A673 (cell line): ENCODE measurements around the gene SV2C. TPM values are rescaled to one million over a fixed set of nuclear protein-coding genes. Genes with fewer than 3 reads are reported as not detected.

Experiments used
- BruUV-seq: library from RNA; stranded (reverse); fragments of 400-500 nt; replicated peaks from 2 replicates; lab custom pipeline; 2021; lab: Mats Ljungman, UMichigan
- CTCF ChIA-PET: fragments of 300-600 bp; sonication (Branson Sonifier 250); formaldehyde crosslinking; loops from one replicate; lab custom pipeline; 2022; ENCODE audit warnings: antibody characterized with exemption; lab: Charles Lee
- POLR2A ChIA-PET: fragments of 300-600 bp; sonication (Branson Sonifier 250); formaldehyde crosslinking; loops from one replicate; lab custom pipeline; 2022; ENCODE audit warnings: antibody characterized with exemption; ENCODE audit not compliant: low non-redundant PET; lab: Charles Lee
- DNase-seq: peaks from one replicate; pipeline ENCODE4 v3.0.0-alpha.2; 2015; ENCODE audit warnings: low spot score
- H3K27ac ChIP-seq: fragments of 200-600 bp; sonication (generic); 2 replicates; pipeline ENCODE4 v1.5.1; 2016; ENCODE audit warnings: mixed run types, low read depth, mild to moderate bottlenecking, mixed read lengths, antibody characterized with exemption, low read length; ENCODE audit not compliant: poor library complexity, severe bottlenecking
- H3K27me3 ChIP-seq: fragments of 200-600 bp; sonication (generic); replicated peaks from 2 replicates; pipeline ENCODE4 v1.6.1; 2017; ENCODE audit warnings: mixed run types, low read depth, mild to moderate bottlenecking, mixed read lengths, antibody characterized with exemption, low read length; ENCODE audit not compliant: insufficient read depth, poor library complexity
- H3K36me3 ChIP-seq: fragments of 200-600 bp; sonication (generic); 2 replicates; pipeline ENCODE4 v1.6.1; 2016; ENCODE audit warnings: mixed run types, mild to moderate bottlenecking, mixed read lengths, antibody characterized with exemption, low read length; ENCODE audit not compliant: insufficient read depth, poor library complexity, severe bottlenecking
- H3K4me1 ChIP-seq: fragments of 200-600 bp; sonication (generic); 2 replicates; pipeline ENCODE4 v1.6.1; 2017; ENCODE audit warnings: mixed run types, mild to moderate bottlenecking, mixed read lengths, antibody characterized with exemption, low read length; ENCODE audit not compliant: insufficient read depth, poor library complexity, severe bottlenecking
- H3K4me3 ChIP-seq: fragments of 200-600 bp; sonication (generic); 2 replicates; pipeline ENCODE4 v1.5.1; 2016; ENCODE audit warnings: low read depth, mixed run types, mild to moderate bottlenecking, mixed read lengths, low read length; ENCODE audit not compliant: poor library complexity, severe bottlenecking
- H3K9me3 ChIP-seq: fragments of 200-600 bp; sonication (generic); 2 replicates; pipeline ENCODE4 v1.6.1; 2016; ENCODE audit warnings: mixed run types, low read depth, mild to moderate bottlenecking, mixed read lengths, antibody characterized with exemption, low read length; ENCODE audit not compliant: poor library complexity, severe bottlenecking
- EZH2 ChIP-seq: fragments of 200-600 bp; sonication (generic); IDR thresholded peaks from 2 replicates; pipeline ENCODE4 v1.6.1; 2017; ENCODE audit warnings: borderline replicate concordance, low read depth, mild to moderate bottlenecking, mixed read lengths, antibody characterized with exemption, low read length; ENCODE audit not compliant: poor library complexity, severe bottlenecking
- intact Hi-C: fragments of 100-400 bp; cut with micrococcal nuclease; formaldehyde crosslinking; loops from one replicate; pipeline ENCODE4 v1.10.0; 2022; ENCODE audit not compliant: unreplicated experiment
- total RNA-seq: library from RNA; stranded (reverse); gene quantifications from 2 replicates; pipeline ENCODE4 v1.2.3, GENCODE V29; 2021
- TF ChIP-seq, protein P1 (sequence below): fragments of 300-800, 200-600 bp; sonication (generic); conservative IDR thresholded peaks from 2 replicates; pipeline ENCODE4 v1.5.1; 2017; ENCODE audit warnings: low read depth, mild to moderate bottlenecking, antibody characterized with exemption, low read length, moderate library complexity, mixed read lengths

The SV2C gene
- total RNA-seq, 1 experiment from 2014 or later, result 3.1 TPM

DNA sequence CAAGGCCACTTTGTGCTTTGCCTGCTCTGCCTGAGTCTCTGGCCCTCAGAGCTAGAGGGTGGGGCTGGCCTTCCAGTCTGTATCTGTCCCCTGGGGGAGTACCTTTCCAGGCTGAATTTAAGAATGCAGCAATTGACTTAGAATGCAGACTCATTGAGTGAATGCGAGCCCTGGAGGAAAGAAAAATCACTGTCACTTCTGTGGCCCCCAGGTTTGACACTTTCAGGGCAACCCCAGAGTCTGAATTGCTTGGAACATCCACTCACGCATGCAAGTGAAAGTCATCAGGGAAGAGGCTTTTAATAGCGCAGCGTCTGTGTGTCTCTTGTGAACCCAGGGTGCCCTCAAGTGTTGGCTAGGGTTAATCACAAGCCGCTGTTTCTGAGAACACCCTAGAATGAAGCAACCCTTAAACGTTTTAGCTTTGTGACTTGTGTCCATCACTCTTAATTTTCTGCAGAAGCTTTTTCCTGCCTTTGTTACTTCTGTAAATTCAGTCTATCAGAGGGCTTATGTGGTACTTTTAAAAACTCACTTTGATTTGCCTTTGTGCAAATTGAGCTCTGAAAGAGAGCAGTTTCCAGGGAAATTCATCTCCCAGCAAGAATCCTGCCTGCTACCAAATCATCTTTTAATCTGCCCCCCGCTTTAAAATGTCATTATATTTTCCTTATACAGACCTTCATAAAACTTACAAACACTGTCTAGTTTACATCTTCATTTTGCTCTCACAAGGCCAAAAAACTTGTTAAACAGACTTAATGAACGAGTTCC is 173.1 kb downstream of the SV2C start:
- POLR2A ChIA-PET, result no interaction called here

GRCh38 chr5:76257225-76257833 is 174.1 kb downstream of the SV2C start:
- DNase-seq, result no peak
- no peaks in the 10 kb centered on the region for H3K36me3 ChIP-seq
- H3K4me3 ChIP-seq, result no peak overlapping the region
- no TSS peak for BruUV-seq
- no peak overlapping the region for H3K27ac ChIP-seq
- ChIA-PET CTCF (interaction anchor here (0.6 to 1.0 kb wide), 2 partner anchors 183 to 286 kb away, joined by 3 to 5 read pairs; no protein-coding TSS in a partner anchor), POLR2A (no interaction called here)
- H3K27me3 ChIP-seq, result no peaks in the 10 kb centered on the region
- intact Hi-C loops, result loop anchor here (2.0 to 10.0 kb wide), 3 partner anchors 183 to 1583 kb away; no protein-coding TSS in a partner anchor
- no peak for TF ChIP-seq EZH2
- TF ChIP-seq, protein P1, sequence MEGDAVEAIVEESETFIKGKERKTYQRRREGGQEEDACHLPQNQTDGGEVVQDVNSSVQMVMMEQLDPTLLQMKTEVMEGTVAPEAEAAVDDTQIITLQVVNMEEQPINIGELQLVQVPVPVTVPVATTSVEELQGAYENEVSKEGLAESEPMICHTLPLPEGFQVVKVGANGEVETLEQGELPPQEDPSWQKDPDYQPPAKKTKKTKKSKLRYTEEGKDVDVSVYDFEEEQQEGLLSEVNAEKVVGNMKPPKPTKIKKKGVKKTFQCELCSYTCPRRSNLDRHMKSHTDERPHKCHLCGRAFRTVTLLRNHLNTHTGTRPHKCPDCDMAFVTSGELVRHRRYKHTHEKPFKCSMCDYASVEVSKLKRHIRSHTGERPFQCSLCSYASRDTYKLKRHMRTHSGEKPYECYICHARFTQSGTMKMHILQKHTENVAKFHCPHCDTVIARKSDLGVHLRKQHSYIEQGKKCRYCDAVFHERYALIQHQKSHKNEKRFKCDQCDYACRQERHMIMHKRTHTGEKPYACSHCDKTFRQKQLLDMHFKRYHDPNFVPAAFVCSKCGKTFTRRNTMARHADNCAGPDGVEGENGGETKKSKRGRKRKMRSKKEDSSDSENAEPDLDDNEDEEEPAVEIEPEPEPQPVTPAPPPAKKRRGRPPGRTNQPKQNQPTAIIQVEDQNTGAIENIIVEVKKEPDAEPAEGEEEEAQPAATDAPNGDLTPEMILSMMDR, result no peak
- peaks cover 9% of the 10 kb centered on the region for H3K4me1 ChIP-seq
- no peaks in the 10 kb centered on the region for H3K9me3 ChIP-seq

More for the DNA sequence above, 173.1 kb downstream of the SV2C start:
- intact Hi-C loops, result loop anchor here (1.0 to 10.0 kb wide), 4 partner anchors 182 to 1582 kb away; no protein-coding TSS in a partner anchor
- Histone ChIP-seq H3K27ac (no peak overlapping the region), H3K27me3 (no peaks in the 10 kb centered on the region), H3K9me3 (no peaks in the 10 kb centered on the region), H3K4me3 (no peak overlapping the region), H3K4me1 (peaks cover 9% of the 10 kb centered on the region), H3K36me3 (no peaks in the 10 kb centered on the region)
- DNase-seq, result peak; percentile 86
- BruUV-seq, result no TSS peak
- CTCF ChIA-PET, result interaction anchor here (0.5 to 1.3 kb wide), 5 partner anchors 14 to 1331 kb away, joined by 3 to 10 read pairs (median 4); no protein-coding TSS in a partner anchor
- TF ChIP-seq EZH2, result no peak
- TF ChIP-seq, protein P1, result peak; percentile 77

DNA sequence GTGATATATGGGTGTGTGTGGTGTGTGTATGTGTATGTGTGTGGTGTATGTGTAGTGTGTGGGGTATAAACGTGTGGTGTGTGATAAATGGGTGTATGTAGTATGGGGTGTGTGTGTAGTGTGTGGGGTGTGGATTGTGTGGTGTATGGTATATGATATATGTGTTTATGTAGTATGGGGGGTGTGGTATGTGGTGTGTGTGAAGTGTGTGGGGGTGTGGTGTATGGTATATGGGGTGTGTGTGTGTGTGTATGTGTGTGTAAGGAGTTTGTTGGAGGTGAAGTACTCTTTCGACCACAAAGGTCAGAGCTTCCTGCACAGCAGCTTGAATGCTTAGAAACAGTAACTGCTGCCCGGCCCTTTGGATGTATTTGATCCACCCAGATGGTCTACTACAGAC is 174.7 kb downstream of the SV2C start:
- TF ChIP-seq EZH2, result no peak
- TF ChIP-seq, protein P1, result no peak
- CTCF ChIA-PET, result no interaction called here
- Histone ChIP-seq H3K9me3 (no peaks in the 10 kb centered on the region), H3K27me3 (no peaks in the 10 kb centered on the region), H3K36me3 (no peaks in the 10 kb centered on the region), H3K4me1 (peaks cover 9% of the 10 kb centered on the region), H3K4me3 (no peak overlapping the region), H3K27ac (no peak overlapping the region)
- BruUV-seq, result no TSS peak
- POLR2A ChIA-PET, result no interaction called here
- DNase-seq, result no peak
- intact Hi-C loops, result loop anchor here (2.0 to 10.0 kb wide), 3 partner anchors 183 to 1583 kb away; no protein-coding TSS in a partner anchor
